ENCODE results near the gene SPATA21. TPM values are rescaled to one million over a fixed set of nuclear protein-coding genes. Genes with fewer than 3 reads are reported as not detected.

Gene SPATA21
- total RNA-seq, 1 donor from 2014 or later = not detected

- intact Hi-C loops (cut with micrococcal nuclease) = no loop called here
These were observed 14.8 kb upstream of the SPATA21 start for GRCh38 chr1:16451841-16452528.

GRCh38 chr1:16450863-16451481 is 13.7 kb upstream of the SPATA21 start:
- intact Hi-C loops (cut with micrococcal nuclease) = no loop called here

- intact Hi-C loops (cut with micrococcal nuclease) = loop anchor here (10.0 kb wide), 1 partner anchor 615 kb away; no protein-coding TSS in a partner anchor
These were observed 12.4 kb upstream of the SPATA21 start for GRCh38 chr1:16449666-16450065.

GRCh38 chr1:16449065-16449464 is 11.8 kb upstream of the SPATA21 start:
- intact Hi-C loops (cut with micrococcal nuclease) = loop anchor here (10.0 kb wide), 1 partner anchor 614 kb away; no protein-coding TSS in a partner anchor

- intact Hi-C loops (cut with micrococcal nuclease) = loop anchor here (10.0 kb wide), 1 partner anchor 613 kb away; no protein-coding TSS in a partner anchor
These were observed 10.4 kb upstream of the SPATA21 start for GRCh38 chr1:16447641-16448040.

- intact Hi-C loops (cut with micrococcal nuclease) = loop anchor here (10.0 kb wide), 1 partner anchor 611 kb away; no protein-coding TSS in a partner anchor
These were observed 8.9 kb upstream of the SPATA21 start for GRCh38 chr1:16446116-16446515.

- intact Hi-C loops (cut with micrococcal nuclease) = loop anchor here (10.0 kb wide), 1 partner anchor 610 kb away; no protein-coding TSS in a partner anchor
These were observed 7.8 kb upstream of the SPATA21 start for GRCh38 chr1:16445052-16445451.

GRCh38 chr1:16443975-16444770 is 6.9 kb upstream of the SPATA21 start:
- intact Hi-C loops (cut with micrococcal nuclease) = loop anchor here (5.0 to 10.0 kb wide), 5 partner anchors 57 to 609 kb away; partner anchors contain the start of genes FBXO42 and NBPF1

GRCh38 chr1:16442941-16443340 is 5.7 kb upstream of the SPATA21 start:
- intact Hi-C loops (cut with micrococcal nuclease) = loop anchor here (5.0 to 10.0 kb wide), 5 partner anchors 56 to 608 kb away; partner anchors contain the start of genes FBXO42 and NBPF1

- intact Hi-C loops (cut with micrococcal nuclease) = loop anchor here (5.0 to 10.0 kb wide), 5 partner anchors 55 to 607 kb away; partner anchors contain the start of genes FBXO42 and NBPF1
These were observed 5.0 kb upstream of the SPATA21 start for GRCh38 chr1:16442265-16442664.

- intact Hi-C loops (cut with micrococcal nuclease) = loop anchor here (1.0 to 10.0 kb wide), 9 partner anchors 54 to 606 kb away; partner anchors contain the start of genes FBXO42 and NBPF1
These were observed 4.0 kb upstream of the SPATA21 start for GRCh38 chr1:16441282-16441665.

- intact Hi-C loops (cut with micrococcal nuclease) = loop anchor here (1.0 to 10.0 kb wide), 12 partner anchors 20 to 914 kb away; partner anchors contain the start of genes DNAJC16, FBXO42, NBPF1 and SZRD1
These were observed 3.5 kb upstream of the SPATA21 start, which contains the start of gene NECAP2 for GRCh38 chr1:16440470-16441281. NECAP2 (plus strand) TSS chr1:16440724; CDS start chr1:16440762, 38 bp downstream.

- intact Hi-C loops (cut with micrococcal nuclease) = loop anchor here (1.0 to 10.0 kb wide), 10 partner anchors 20 to 914 kb away; partner anchors contain the start of genes DNAJC16, FBXO42, NBPF1 and SZRD1
These were observed 2.9 kb upstream of the SPATA21 start for GRCh38 chr1:16440131-16440469.

- intact Hi-C loops (cut with micrococcal nuclease) = no loop called here
These were observed 1.7 kb upstream of the SPATA21 start for GRCh38 chr1:16438924-16439323.

GRCh38 chr1:16438516-16438915 is 1.3 kb upstream of the SPATA21 start:
- intact Hi-C loops (cut with micrococcal nuclease) = no loop called here

- intact Hi-C loops (cut with micrococcal nuclease) = no loop called here
These were observed 2.7 kb downstream of the SPATA21 start for GRCh38 chr1:16434501-16434900.

- intact Hi-C loops (cut with micrococcal nuclease) = no loop called here
These were observed 3.2 kb downstream of the SPATA21 start for GRCh38 chr1:16434007-16434406.

GRCh38 chr1:16433030-16433429 is 4.2 kb downstream of the SPATA21 start:
- intact Hi-C loops (cut with micrococcal nuclease) = no loop called here

GRCh38 chr1:16430606-16431005 is 6.6 kb downstream of the SPATA21 start:
- intact Hi-C loops (cut with micrococcal nuclease) = no loop called here
